GM18868 (cell line): Measurements from ENCODE around the gene FAM168A.

ENCODE experiments used
- ATAC-seq: cut with Tn5 transposase; IDR thresholded peaks from one replicate; pipeline ENCODE4 v1.9.1; 2021; ENCODE audit warnings: mild to moderate bottlenecking, moderate library complexity; ENCODE audit not compliant: unreplicated experiment

The FAM168A gene

DNA sequence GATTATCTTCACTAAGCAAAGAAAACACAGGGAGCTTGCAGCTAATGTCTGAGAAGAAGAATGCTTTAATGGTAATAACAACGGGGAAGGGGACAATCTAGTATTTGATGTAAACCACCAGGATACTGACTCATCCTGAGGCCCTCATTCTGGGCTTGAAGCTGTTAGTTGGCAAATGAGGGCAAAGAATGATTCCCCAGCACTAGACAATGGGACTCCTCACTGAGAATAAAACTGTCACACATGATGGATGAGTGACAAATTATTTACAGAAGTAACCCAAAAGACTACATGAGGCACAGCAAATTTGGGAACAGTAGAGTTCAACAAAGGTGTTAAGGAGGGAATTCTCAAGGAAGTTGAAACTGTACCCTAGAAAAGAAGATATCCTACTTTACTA, 76.3 kb downstream of the FAM168A start:
- no peak for ATAC-seq

DNA sequence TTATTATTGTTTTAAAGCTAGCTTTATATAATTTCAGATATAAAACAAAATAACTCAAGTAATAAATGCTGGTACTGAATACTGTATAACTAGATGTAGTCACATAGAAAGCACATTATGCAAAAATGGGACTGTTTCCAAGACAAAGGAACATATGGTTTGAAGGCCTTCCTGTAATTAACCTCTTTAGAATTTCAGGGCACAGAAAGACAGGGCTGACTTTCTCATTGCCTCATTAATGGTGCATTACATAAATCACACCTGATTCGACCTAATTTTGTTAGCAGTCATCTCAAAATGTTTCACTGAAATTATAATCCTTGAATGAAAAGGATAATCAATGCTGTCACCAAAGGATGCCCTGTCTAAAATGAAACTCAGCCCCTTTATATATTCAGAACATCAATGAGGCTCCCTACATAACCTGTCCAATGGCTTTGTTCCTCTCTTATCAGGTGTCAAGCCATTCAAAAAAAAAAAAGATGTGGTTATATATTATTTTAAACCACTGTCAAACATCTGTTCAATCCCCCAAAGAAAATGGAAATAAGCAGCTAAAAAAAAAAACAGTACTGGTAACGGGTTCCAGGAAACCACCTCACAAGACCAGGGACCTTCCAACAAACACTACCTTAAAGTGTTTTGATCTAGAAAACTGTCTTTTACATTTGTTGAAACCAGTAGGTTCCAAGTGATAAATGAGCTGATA, 77.4 kb downstream of the FAM168A start:
- ATAC-seq = no peak

DNA sequence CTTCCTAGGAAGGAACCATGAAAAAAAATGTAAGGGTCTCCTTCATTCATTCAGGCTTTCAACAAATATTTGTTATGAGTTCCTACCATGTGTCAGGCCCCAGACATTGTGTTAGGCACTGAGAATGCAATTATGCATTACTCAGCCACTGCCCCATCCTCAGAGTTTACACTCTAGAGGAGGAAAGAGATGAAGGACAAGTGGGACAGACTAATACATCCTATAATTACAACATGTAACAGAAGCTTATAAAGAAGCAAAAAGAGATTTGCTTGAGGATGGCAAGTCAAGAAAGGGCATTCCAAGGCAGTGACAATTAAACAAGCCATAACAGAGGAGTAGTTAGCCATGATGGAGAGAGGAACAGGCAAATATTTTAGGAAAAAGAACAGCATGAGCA, 78.6 kb downstream of the FAM168A start:
- no peak for ATAC-seq

DNA sequence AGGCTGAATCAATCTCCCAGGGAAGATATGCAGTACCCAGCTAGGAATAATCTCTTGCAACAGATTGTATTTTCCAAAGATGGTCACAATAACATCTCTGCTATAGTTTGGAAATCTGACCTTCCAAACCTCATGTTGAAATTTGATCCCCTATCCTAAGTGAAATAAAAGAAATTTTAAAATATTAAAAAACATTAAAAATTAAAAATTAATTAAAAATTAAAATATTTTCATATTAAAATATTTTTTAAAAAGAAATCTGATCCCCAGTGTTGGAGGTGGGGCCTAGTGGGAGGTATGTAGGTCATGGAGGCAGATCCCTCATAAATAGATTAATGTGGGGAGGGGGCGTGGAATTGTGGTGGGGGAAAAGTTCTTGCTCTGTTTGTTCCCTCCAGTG, 79.7 kb downstream of the FAM168A start:
- no peak for ATAC-seq

DNA sequence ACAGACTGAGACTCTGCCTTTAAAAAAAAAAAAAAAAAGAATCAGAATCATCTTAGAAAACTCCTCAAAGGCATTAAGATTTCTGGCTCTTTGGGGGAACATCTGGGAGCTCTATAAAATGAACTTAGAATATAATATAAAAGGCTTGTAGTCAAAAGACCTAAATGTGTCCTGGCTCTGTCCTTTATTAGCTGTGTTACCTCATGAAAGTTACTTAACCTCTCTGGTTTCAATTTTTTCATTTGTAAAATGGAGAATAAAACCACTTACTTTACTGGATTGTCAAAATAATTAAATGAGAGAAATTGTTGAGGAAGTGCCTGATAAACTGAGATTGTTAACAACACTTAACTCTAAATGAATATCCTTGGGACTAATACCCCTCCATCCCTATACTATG, 81.8 kb downstream of the FAM168A start:
- ATAC-seq = no peak

DNA sequence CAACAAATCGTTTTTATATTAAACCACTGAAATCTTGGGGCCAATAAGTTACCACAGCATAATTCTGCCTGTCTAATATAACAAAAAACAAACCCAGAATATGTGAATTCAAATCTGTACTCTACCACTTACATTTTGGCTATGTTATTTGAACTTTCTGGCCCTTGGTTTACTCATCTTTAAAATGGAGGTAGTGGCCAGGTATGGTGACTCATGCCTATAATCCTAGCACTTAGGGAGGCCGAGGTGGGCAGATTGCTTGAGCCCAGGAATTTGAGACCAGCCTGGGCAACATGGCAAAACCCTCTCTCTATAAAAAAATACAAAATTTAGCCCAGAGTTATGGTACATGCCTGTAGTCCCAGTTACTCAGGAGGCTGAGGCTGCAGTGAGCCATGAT, 84.2 kb downstream of the FAM168A start:
- no peak for ATAC-seq

DNA sequence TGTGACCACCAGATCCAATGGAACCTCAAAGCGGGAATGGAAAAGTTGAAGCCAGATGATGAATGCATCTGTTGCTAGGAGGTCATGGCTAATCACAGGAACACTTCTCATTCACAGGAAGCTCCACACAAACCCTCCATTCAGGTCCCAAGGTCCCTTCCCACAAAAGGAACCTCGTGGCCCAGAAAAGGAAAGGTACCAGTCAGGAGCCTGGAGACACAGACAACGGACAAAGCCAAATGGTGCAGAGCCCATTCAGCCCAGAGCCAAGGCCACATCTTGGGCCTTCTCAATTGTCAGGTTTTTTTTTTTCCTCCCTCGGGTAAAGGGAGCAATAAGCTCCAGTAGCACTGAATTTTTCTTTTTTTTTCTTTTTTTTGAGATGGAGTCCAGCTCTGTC, 87.0 kb downstream of the FAM168A start:
- no peak for ATAC-seq

DNA sequence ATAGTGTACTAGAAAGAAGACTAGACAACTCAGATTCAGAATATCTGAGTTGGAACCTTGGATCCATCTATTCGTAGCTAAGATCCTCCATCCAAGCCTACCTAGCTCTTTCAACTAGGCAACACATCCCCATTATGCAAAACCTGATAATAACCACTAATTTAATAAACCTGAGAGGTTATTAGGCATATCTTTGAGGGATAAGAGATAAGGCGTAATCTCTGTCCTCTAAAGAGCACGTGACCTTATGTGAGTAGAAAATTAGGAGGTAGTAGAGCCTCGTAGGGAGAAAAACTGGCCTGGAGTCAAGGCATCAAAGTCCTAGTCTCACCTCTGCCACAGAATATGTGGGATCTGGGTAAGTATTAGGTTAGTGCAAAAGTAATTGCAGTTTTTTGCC, 87.8 kb downstream of the FAM168A start:
- no peak for ATAC-seq

DNA sequence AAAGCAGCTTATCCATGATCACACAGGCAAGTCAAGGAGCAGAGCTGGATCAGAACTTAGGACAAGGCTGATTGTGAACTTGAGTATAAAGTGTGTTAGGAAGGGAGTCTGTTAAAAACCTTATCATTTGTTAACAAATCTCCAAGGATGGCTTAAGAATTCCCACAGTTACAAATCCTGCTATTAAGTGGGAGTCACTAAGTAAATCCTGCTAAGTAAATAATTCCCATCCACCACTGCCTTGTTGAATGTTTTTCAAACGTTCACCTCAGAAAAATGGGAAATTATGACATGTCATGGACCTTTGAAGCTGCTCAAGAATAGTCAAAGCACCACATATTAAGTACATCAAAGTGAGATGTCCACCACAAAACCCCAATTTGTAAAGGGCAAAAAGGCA, 88.7 kb downstream of the FAM168A start:
- ATAC-seq = no peak

DNA sequence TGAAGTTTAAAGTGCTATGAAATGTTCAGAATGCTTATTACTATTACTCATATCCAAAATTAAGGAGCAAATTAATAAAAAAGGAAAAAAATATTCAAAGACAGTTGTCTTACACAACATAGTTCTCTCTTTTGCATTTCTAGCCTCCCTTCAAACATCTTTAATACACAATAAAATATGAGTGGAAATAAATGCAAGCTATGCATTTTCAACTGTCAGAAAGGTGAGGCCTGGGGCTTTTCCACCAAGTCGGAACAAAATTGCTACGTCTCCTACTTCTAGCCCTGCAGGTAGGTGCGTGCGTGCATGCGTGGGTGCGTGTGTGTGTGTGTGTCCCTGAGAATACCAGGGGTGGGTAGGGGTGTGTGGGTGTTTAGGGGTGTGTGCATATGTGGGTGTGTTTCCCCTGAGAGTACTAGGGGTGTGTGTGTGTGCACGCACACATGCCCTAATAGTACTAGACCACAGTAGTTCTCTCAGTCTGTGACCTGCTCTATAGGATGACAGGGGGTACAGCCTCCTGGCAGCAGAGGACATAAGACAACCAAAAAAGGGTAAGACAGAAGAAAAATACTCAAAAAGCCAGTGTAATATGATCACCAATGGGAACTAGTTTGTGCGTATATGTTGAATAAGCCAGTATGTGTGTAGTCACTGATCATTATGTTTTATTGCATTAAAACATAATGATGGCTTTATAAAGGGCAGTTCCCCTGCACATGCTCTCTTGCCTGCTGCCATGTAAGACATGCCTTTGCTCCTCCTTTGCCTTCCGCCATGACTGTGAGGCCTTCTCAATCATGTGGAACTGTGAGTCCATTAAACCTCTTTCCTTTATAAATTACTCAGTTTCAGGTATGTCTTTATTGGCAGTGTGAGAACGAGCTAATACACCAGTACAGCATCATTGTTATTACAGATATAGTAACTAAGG, 89.4 kb downstream of the FAM168A start:
- no peak for ATAC-seq

DNA sequence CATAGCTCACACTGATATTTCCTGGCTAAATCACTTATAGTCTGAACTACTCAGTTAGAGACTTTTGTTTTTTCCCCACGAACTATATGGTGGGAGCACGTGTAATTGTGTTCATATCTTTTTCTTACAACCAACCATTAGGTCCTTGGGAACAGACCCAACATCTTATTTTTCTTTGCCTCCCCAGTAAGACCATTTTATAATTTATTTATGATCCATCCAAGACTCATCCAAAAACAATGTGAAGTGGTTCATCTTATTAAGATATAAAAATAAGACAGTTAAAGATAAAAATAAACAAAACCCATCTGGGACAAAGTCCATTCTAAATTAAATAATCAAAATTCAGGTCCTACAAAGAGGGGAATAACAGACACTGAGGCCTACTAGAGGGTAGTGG, 90.8 kb downstream of the FAM168A start:
- no peak for ATAC-seq

DNA sequence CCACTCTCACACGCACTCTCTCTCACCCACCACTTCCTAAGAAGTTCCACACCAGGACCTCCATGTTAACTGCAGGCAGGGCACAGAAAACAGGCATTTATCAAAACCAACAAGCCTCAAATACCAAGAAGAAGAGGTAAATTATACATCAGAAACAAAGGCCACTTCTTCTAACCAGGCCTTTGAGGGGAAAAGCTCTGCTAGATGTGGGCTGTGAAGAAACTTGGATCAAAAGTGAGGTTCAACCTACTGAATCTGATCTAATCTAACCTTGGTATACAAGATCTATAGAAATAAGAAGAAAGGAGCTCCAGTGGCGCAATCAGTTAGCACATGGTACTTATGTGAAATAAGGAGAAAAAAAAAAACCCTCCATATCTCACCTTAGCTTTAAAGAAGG, 91.9 kb downstream of the FAM168A start:
- ATAC-seq = no peak

DNA sequence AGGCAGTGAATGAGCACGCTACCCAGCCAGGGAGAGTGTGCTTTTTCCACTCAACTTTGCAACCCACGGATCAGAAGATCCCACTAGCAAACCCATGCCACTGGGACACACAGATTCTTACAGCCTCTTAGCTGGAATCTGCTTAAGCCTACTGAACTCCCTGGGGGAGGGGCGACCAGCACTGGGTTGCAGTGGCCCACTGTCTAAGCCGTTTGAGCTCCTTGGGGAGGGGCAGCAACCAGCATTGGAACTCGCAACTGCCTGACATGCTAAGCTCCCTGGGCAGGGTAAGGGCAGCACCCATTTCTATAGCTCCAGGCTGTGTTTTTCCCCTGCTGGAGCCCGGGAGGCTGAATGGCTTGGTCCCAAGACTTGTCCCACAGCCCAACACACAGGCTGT, 99.6 kb downstream of the FAM168A start:
- ATAC-seq = no peak

DNA sequence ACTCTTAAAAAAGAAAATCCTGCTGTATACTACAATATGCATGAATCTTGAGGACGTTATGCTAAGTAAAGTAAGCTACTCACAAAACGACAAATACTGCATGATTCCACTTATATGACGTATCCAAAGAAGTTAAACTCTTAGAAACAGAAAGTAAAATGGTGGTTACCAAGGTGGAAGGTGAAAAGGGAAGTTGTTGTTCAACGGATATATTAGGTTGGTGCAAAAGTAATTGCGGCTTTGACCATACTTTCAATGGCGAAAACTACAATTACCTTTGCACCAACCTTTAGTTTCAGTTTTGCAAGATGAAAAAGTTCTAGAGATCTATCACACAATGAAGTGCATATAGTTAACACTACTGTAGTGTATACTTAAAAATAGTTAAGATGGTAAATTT, 101.8 kb downstream of the FAM168A start:
- ATAC-seq = no peak

DNA sequence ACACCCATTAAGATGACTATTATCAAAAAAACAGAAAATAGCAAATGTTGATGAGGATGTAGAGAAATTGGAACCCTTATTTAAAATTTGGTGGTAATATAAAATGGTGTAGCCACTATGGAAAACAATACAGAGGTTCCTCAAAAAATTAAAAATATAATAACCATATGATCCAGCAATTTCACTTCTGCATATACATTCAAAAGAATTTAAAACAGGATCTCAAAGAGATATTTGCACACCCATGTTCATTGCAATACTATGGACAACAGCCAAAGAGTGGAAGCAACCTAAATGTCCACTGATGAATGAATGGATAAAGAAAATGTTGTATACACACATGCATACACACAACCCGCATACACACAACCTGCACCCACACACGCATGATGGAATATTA, 102.2 kb downstream of the FAM168A start:
- ATAC-seq = no peak

DNA sequence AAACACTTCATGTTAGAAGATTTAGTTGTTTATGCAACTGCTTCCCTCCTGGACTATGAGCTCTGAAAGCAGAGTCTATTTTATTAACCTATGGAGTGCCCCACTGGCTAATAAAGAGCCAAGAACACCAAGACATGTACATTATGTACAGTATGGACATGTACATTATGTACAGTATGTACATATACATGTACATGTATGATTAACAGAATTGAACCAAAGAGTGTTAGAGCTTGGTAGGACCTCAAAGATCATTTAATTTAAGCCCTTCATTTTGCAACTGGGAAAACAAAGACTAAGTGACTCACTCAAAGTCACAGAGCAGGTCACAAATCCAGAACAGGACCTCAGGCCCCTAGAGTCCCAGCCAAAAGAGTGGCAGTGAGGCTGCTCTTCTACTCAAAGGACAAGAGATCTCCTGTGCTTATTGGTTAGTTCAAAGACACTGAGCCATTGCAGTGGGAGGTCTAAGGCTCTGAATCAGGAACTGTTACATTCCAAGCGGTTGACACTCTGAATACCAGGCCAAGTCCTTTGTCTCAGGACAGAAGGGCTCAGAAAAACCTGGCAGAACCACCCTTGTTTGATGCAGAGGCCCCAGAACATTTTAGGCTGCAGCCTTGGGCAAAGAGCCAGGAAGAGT, 103.8 kb downstream of the FAM168A start:
- ATAC-seq = no peak

DNA sequence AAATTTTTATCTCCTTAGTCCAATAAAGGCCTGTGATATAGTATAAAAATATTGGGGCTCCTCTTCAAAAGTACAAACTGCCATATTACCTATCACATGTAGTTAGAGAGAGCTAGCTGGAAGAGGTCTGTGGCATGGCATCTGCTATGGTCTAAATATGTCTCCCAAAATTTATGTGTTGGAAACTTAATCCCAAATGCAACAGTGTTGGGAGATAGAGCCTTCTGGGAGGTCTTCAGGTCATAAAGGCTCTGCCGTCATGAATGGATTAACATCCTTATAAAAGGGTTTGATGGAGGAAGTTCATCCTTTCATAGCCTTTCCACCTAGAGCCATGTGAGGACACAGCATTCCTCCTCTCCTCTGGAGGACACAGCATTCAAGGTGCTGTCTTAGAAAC, 116.3 kb downstream of the FAM168A start:
- no peak for ATAC-seq

DNA sequence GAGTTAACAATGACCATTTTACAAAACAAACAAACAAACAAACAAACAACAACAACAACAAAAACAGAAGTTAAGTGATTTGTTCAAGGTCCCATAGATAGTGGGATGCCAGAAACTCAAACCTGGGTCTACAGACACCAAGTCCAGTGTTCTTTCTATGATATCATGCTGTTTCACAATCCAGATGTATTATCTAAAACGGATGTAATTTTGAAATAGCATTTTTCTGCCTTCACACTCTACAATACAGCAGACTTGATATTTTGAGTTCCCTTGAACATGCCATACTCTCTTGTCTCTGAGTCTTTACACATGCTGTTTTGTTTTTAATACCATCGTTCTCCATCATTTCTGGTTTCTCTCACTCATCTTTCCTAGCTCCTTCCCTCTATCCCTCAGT, 117.2 kb downstream of the FAM168A start:
- ATAC-seq = no peak

DNA sequence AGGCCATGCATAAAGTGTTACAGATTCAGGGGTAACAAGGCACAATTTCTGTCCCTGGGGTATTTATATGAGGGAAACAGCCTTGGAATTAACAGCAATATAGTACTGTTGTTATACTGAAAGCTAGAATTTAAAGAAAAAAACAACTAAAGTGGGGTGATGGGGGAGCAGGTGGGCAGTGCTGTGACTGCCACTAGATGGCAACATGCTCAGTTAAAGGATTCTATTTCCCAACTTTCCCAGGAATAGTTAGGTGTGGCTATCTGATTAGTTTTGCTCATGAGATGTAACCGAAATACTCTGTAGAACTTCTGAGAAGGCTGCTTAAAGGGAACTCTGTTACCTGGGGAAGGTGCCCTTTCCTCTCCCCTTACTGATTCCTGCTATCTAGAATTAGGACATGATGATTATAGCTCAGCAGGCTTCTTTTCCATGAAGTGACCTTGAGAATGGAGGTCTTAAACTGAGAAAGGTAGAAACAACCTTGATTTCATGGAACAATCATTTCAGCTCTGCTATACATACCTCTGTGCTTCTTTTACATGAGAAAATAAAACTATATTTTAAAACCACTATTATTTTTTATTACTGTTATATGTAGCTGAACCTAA, 119.1 kb downstream of the FAM168A start:
- no peak for ATAC-seq

DNA sequence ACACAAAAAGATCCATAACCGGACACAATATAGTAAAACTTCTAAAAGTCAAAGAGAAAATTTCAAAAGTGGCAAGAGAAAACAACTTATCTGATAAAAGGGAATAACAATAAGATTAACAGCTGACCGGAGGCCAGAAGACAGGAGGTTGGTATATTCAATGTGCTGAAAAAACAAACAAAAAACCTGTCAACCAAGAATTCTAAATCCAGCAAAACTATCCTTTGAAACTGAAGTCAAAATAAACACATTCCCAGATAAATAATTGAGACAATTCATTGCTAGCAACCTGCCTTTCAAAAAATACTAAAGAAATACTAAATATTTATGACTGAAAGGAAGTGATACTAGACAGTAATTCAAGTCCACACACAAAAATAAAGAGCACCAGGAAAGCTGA, 120.4 kb downstream of the FAM168A start:
- ATAC-seq = no peak

DNA sequence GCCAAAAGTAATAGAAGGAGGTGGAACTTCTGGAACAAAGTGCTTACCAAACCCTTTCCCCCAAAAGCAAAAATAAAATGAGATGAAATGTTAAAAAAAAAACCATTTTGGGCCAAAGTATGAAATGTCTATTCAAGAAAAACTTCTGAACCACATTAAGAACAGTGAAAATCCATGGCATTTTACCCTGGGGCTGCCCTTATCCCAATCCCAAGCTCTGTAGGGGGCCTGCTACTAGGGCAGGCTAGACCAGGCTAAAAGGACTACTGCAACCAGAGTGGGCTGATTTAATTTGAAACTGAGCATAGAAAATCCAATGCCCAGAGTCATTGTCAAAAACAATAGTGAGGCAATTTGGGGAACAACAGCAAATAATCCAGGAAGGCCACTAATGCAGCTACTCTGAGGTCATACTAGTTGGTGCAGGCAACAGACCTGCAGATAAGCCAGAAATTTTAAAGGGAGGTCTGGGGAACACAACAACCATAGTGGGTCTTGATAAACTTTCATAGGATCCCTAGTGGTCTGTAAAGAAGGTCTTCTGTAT, 122.3 kb downstream of the FAM168A start:
- ATAC-seq = no peak
